Coronary artery (tissue), 2 donors: ENCODE results near the gene TSPY1.
"Not testable (repeated sequence)": the region's sequence is repeated elsewhere in the genome, so short reads cannot be mapped to it uniquely, and the experiment has no call there.

Source experiments
- DNase-seq: peaks from one replicate; pipeline ENCODE4 v3.0.0-alpha.2; 2017; ENCODE audit warnings: low spot score
- H3K27ac ChIP-seq, 2 donors: fragments of 200-600 bp; sonication (generic); one replicate each; pipeline ENCODE4 v1.5.1; 2016 to 2019
- H3K4me3 ChIP-seq: fragments of 200-600 bp; sonication (generic); 2 replicates; pipeline ENCODE4 v1.5.1; 2016; ENCODE audit warnings: mild to moderate bottlenecking, moderate library complexity

The TSPY1 gene, protein sequence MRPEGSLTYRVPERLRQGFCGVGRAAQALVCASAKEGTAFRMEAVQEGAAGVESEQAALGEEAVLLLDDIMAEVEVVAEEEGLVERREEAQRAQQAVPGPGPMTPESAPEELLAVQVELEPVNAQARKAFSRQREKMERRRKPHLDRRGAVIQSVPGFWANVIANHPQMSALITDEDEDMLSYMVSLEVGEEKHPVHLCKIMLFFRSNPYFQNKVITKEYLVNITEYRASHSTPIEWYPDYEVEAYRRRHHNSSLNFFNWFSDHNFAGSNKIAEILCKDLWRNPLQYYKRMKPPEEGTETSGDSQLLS

GRCh38 chrY:9466655-9467054 is at the start of gene TSPY1:
Gene TSPY1, plus strand, starts transcription at chrY:9466955. Its CDS starts 46 bp downstream, at chrY:9467001.
- not testable (repeated sequence) for H3K27ac ChIP-seq, DNase-seq

GRCh38 chrY:9486967-9487366 is 20.2 kb downstream of the TSPY1 start, which contains the start of gene TSPY9:
Gene TSPY9, plus strand, starts transcription at chrY:9487267. Its CDS starts 46 bp downstream, at chrY:9487313.
- DNase-seq, H3K27ac ChIP-seq, H3K4me3 ChIP-seq: not testable (repeated sequence)

More at GRCh38 chrY:9466655-9467054, at the start of gene TSPY1:
- not testable (repeated sequence) for H3K4me3 ChIP-seq

GRCh38 chrY:9504396-9504795 is 37.6 kb downstream of the TSPY1 start:
- DNase-seq, H3K4me3 ChIP-seq: not testable (repeated sequence)

GRCh38 chrY:9516287-9516686 is 49.5 kb downstream of the TSPY1 start:
- DNase-seq, H3K4me3 ChIP-seq, H3K27ac ChIP-seq: not testable (repeated sequence)

More at GRCh38 chrY:9504396-9504795, 37.6 kb downstream of the TSPY1 start:
- H3K27ac ChIP-seq, result not testable (repeated sequence)
